Testis (tissue), 3 donors: Measurements from ENCODE around the gene ITGB3BP. TPM values are rescaled to one million over a fixed set of nuclear protein-coding genes. Genes with fewer than 3 reads are reported as not detected.
"Not testable (repeated sequence)": the region's sequence is repeated elsewhere in the genome, so short reads cannot be mapped to it uniquely, and the experiment has no call there.

ENCODE experiments used
- DNase-seq: peaks from one replicate; pipeline ENCODE4 v3.0.0-alpha.2; 2019
- H3K27ac ChIP-seq, 2 donors: fragments of 200-600 bp; sonication (generic); one replicate each; pipeline ENCODE4 v1.5.1; 2019
- H3K27me3 ChIP-seq: fragments of 200-600 bp; sonication (generic); one replicate; pipeline ENCODE4 v1.5.1; 2019
- H3K36me3 ChIP-seq: fragments of 200-600 bp; sonication (generic); one replicate; pipeline ENCODE4 v1.5.1; 2017; ENCODE audit warnings: low read depth; ENCODE audit errors: missing control alignments
- H3K4me1 ChIP-seq: fragments of 200-600 bp; sonication (generic); one replicate; pipeline ENCODE4 v1.5.1; 2019
- H3K4me3 ChIP-seq, 2 donors: fragments of 200-600 bp; sonication (generic); one replicate each; pipeline ENCODE4 v1.5.1; 2017 to 2019
- H3K9me3 ChIP-seq: fragments of 200-600 bp; sonication (generic); one replicate; pipeline ENCODE4 v1.5.1; 2017
- POLR2A ChIP-seq: fragments of 450-650 bp; IDR thresholded peaks from one replicate; pipeline ENCODE4 v1.6.1; 2017; ENCODE audit warnings: antibody characterized with exemption, mild to moderate bottlenecking, moderate library complexity
- WGBS, 2 donors: methylation state at CpG; one replicate each; pipeline ENCODE4 v1.1.5; 2018; 5-methylcytosine and 5-hydroxymethylcytosine counted together
- intact Hi-C: fragments of 100-400 bp; cut with DNase I; formaldehyde crosslinking; loops from one replicate; pipeline ENCODE4 v1.15.1; 2023; ENCODE audit warnings: low total_unique reads
- polyA plus RNA-seq: library from polyadenylated mRNA; stranded (reverse); fragments of 350-450 nt; fragmentation: Illumina TruSeq; extraction: RNeasy Lipid Tissue Mini Kit (QIAGEN cat#74804); gene quantifications from one replicate; pipeline ENCODE4 v1.2.3, GENCODE V29; 2014; ENCODE audit warnings: low read depth, low replicate concordance; ENCODE audit not compliant: insufficient read depth
- total RNA-seq, 2 donors: library from RNA; depleted of rRNA; stranded (reverse); fragments of >200 nt; gene quantifications; one replicate each; pipeline ENCODE4 v1.2.3, GENCODE V29; 2016
- TF ChIP-seq, protein P1 (sequence below), 3 experiments: fragments of 450-650 bp in 2 of 3; fragments of 200-600 bp in 1 of 3; sonication (generic) in 1 of 3; IDR thresholded peaks; one replicate each; pipeline ENCODE4 v1.5.1; 2016 to 2019; ENCODE audit warnings: antibody characterized with exemption in 3 of 3, mild to moderate bottlenecking in 2 of 3, moderate library complexity in 1 of 3

Gene ITGB3BP
- total and polyA plus RNA-seq, 3 donors from 2014 or later = 21.7 to 43.0 (median 32.9) TPM

DNA sequence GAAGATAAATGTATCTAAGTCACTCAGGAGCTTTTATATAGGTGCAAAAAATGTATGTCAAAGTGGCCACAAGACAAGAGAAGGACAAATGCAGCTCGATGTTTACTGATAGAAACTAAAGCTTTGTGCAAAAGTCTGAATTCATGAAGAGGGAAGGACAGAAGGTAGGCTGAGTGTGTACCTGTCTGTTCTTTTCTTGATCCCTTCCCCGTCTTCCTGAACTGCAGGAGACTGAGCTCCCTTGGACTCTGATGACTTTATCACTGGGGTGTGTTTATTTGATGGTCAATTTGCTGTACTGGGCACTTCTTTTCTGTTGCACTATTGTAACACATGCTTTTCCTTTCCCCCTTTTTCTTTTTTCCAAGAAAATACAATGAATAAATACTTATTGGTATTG lies 25.4 kb downstream of the ITGB3BP start:
- DNase-seq = no peak
- H3K36me3 ChIP-seq = no peaks in the 10 kb centered on the region
- H3K4me3 ChIP-seq = no peak overlapping the region
- no peaks in the 10 kb centered on the region for H3K9me3 ChIP-seq
- H3K27ac ChIP-seq = no peak overlapping the region
- no peaks in the 10 kb centered on the region for H3K27me3 ChIP-seq
- intact Hi-C loops = no loop called here
- WGBS, 2 donors = 90 to 95% methylated on average over 2 of the region's 2 CpGs
- no peak for TF ChIP-seq POLR2A
- TF ChIP-seq, protein P1, sequence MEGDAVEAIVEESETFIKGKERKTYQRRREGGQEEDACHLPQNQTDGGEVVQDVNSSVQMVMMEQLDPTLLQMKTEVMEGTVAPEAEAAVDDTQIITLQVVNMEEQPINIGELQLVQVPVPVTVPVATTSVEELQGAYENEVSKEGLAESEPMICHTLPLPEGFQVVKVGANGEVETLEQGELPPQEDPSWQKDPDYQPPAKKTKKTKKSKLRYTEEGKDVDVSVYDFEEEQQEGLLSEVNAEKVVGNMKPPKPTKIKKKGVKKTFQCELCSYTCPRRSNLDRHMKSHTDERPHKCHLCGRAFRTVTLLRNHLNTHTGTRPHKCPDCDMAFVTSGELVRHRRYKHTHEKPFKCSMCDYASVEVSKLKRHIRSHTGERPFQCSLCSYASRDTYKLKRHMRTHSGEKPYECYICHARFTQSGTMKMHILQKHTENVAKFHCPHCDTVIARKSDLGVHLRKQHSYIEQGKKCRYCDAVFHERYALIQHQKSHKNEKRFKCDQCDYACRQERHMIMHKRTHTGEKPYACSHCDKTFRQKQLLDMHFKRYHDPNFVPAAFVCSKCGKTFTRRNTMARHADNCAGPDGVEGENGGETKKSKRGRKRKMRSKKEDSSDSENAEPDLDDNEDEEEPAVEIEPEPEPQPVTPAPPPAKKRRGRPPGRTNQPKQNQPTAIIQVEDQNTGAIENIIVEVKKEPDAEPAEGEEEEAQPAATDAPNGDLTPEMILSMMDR (IDR thresholded peaks at IDR 0.05) = no peak
- H3K4me1 ChIP-seq = no peaks in the 10 kb centered on the region

DNA sequence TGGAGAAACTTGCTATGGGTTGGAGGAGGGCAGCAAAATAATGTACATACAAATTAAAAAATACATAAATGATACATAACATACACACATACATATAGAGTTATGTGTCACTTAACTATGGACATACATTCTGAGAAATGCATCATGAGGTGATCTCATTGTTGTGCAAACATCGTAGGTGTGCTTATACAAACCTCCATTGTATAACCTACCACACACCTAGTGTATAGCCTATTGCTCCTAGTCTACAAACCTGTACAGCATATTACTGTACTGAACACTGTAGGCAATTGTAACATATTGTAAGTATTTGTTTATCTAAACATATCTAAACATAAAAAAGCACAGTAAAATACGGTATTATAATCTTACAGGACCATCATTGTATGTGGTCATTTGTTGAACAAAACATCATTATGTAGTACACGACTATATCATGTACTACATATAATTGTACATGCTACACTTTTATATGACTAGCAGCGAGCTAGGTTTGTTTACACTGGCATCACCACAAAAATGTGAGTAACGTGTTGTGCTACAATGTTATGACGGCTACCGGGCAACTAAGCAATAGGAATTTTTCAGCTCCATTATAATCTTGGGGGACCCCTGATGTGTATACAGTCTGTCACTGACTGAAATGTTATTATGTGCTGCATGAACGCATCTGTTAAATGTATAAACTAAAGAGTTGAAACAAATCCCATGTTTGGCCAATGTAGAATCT lies 35.5 kb downstream of the ITGB3BP start:
- Histone ChIP-seq H3K36me3 (no peaks in the 10 kb centered on the region), H3K4me3 (no peak overlapping the region), H3K4me1 (no peaks in the 10 kb centered on the region), H3K9me3 (no peaks in the 10 kb centered on the region), H3K27ac (no peak overlapping the region), H3K27me3 (no peaks in the 10 kb centered on the region)
- intact Hi-C loops = no loop called here
- TF ChIP-seq, protein P1 (IDR thresholded peaks at IDR 0.05) = no peak
- TF ChIP-seq POLR2A = no peak
- 91% methylated on average over 8 of the region's 8 CpGs for WGBS, 2 donors
- no peak for DNase-seq

DNA sequence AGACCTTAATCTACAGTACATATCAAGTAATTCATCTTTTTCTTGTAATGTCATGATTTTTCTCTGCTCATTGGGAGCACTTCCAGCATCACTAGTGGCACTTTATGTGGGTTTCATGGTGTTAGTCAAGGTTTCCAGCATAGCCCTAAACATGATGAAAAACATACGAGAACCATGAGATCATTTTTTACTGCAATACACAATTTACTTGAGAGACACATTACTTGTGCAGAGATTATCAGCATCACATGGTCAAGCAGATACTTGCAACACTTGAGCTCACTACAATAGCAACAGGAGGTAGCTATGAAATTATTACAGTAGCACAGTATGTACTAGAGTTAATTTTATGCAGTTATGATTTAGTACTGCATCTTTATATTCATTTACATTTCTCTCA lies 36.4 kb downstream of the ITGB3BP start:
- no peak for DNase-seq
- TF ChIP-seq POLR2A = no peak
- TF ChIP-seq, protein P1 (IDR thresholded peaks at IDR 0.05) = no peak
- WGBS, 2 donors = 95 to 96% methylated on average over 1 of the region's 1 CpG
- no peaks in the 10 kb centered on the region for H3K9me3 ChIP-seq
- H3K27me3 ChIP-seq = no peaks in the 10 kb centered on the region
- H3K4me1 ChIP-seq = no peaks in the 10 kb centered on the region
- H3K36me3 ChIP-seq = no peaks in the 10 kb centered on the region
- intact Hi-C loops = no loop called here
- no peak overlapping the region for H3K4me3 ChIP-seq
- no peak overlapping the region for H3K27ac ChIP-seq

DNA sequence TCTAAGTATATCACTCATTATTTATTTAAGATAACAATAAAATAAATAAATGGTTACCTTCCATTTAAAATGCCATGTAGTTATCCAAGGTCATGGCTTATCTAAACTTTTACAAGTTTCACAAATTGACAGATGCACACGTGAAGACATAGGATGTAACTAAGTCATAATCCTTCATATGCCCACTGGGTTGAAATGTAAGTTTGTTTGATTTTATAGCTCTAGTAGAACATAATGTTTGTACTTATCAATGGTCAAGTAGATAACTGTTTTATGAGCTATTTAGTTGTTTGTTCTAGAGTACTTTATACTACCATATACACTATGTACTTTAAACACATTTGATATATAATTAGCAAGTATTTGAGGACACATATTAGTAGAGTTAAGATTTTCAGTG lies 43.0 kb downstream of the ITGB3BP start:
- intact Hi-C loops = no loop called here
- no peak for DNase-seq
- H3K4me1 ChIP-seq = no peaks in the 10 kb centered on the region
- no peak overlapping the region for H3K27ac ChIP-seq
- no peak overlapping the region for H3K4me3 ChIP-seq
- WGBS, 2 donors = 66 to 82% methylated on average over 1 of the region's 1 CpG
- TF ChIP-seq, protein P1 (IDR thresholded peaks at IDR 0.05) = no peak
- no peak for TF ChIP-seq POLR2A
- no peaks in the 10 kb centered on the region for H3K36me3 ChIP-seq
- no peaks in the 10 kb centered on the region for H3K27me3 ChIP-seq
- H3K9me3 ChIP-seq = no peaks in the 10 kb centered on the region

DNA sequence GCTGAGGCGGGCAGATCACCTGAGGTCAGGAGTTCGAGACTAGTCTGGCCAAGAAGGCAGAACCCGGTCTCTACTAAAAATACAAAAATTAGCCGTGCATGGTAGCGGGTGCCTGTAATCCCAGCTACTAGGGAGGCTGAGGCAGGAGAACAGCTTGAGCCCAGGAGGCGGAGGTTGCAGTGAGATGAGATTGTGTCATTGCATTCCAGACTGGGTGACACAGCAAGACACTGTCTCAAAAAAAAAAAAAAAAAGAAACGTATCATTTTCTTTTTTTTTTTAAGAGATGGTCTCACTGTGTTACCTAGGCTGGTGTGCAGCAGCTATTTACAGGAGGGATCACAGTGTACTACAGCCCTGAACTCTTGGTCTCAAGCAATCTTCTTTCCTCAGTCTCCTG lies 47.3 kb downstream of the ITGB3BP start:
- 78 to 81% methylated on average over 7 of the region's 7 CpGs for WGBS, 2 donors
- H3K9me3 ChIP-seq = no peaks in the 10 kb centered on the region
- H3K36me3 ChIP-seq = no peaks in the 10 kb centered on the region
- H3K4me3 ChIP-seq = no peak overlapping the region
- TF ChIP-seq POLR2A = no peak
- TF ChIP-seq, protein P1 (IDR thresholded peaks at IDR 0.05) = no peak
- intact Hi-C loops = no loop called here
- no peak for DNase-seq
- no peaks in the 10 kb centered on the region for H3K27me3 ChIP-seq
- no peaks in the 10 kb centered on the region for H3K4me1 ChIP-seq
- no peak overlapping the region for H3K27ac ChIP-seq

DNA sequence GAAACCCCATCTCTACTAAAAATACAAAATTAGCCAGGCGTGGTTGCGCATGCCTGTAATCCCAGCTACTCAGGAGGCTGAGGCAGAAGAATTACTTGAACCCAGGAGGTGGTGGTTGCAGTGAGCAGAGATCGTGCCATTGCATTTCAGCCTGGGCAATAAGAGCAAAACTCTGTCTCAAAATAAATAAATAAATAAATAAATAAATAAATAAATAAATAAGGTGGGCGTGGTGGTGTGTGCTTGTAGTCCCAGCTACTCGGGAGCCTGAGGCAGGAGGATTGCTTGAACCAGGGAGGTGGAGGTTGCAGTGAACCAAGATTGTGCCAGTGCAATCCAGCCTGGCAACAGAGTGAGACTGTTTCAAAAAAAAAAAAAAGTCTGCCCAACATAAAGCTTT lies 54.3 kb downstream of the ITGB3BP start:
- H3K27ac ChIP-seq, intact Hi-C loops, H3K4me1 ChIP-seq, H3K27me3 ChIP-seq, H3K36me3 ChIP-seq, DNase-seq, H3K4me3 ChIP-seq, H3K9me3 ChIP-seq: not testable (repeated sequence)
- 96 to 97% methylated on average over 5 of the region's 5 CpGs for WGBS, 2 donors
